ENCODE data around the gene TENT5A. TPM values are rescaled to one million over a fixed set of nuclear protein-coding genes. Genes with fewer than 3 reads are reported as not detected.

TENT5A gene
- total and polyA plus RNA-seq, 2 donors (not counting 3 experiments of a cell fraction or from before 2014, with no cell fraction given), result 0.26 to 1.2 TPM

DNA sequence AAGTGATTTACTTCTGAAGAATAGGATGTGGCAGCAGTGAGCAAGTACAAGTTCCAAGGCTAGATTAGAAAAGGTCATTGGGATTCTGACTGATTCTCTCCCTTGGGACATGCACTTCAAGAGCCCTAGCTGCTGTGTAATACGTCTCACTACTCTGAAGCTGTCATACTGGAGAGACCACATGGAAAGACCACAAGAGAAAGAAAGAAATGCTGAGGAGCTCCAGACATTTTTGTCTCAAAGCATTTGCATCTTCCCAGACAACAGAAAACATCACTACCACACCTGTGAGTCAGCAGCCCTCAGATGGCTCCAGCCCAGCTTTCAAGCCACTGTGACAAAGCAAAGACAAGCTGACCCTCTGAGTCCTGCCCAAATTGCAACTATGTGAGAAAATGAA lies 20.7 kb downstream of the TENT5A start:
- no peak overlapping the region for H3K4me2 ChIP-seq (ENCODE audit: insufficient read depth, low read length)

More for the DNA sequence above, 20.7 kb downstream of the TENT5A start:
- ChIA-PET POLR2A (no interaction called here), CTCF (interaction anchor here (0.6 to 4.8 kb wide), 3 partner anchors 35 to 413 kb away, joined by 3 to 35 read pairs (median 4); no protein-coding TSS in a partner anchor)
- Histone ChIP-seq H3K4me3 (replicated peaks in 1 of 3; ENCODE audit: insufficient read depth in 1 of 3, low read depth in 1 of 3, low read length in 3 of 3) (no peak overlapping the region), H3K27ac (ENCODE audit: insufficient read depth, low read depth, low read length) (no peak overlapping the region), H3K9me3 (replicated peaks; ENCODE audit: control insufficient read depth, insufficient read depth, low read length) (no peaks in the 10 kb centered on the region), H4K20me1 (replicated peaks; ENCODE audit: control insufficient read depth, extremely low read depth, insufficient read depth, low read length) (no peaks in the 10 kb centered on the region), H3K36me3 (ENCODE audit: control insufficient read depth in 2 of 2, extremely low read depth in 1 of 2, insufficient read depth in 2 of 2, low read length in 2 of 2) (no peaks in the 10 kb centered on the region), H3K9ac (replicated peaks; ENCODE audit: extremely low read depth, insufficient read depth, low read length) (no peak overlapping the region), H3K9me1 (replicated peaks; ENCODE audit: control insufficient read depth, extremely low read depth, insufficient read depth, low read length) (no peaks in the 10 kb centered on the region), H2AFZ (ENCODE audit: low read depth, low read length) (no peak overlapping the region), H3K27me3 (ENCODE audit: control insufficient read depth in 2 of 2, insufficient read depth in 2 of 2, low read length in 2 of 2) (no peaks in the 10 kb centered on the region), H3K4me1 (ENCODE audit: control insufficient read depth, extremely low read depth, insufficient read depth, low read length) (no peaks in the 10 kb centered on the region), H3K79me2 (ENCODE audit: control insufficient read depth, insufficient read depth, low read length) (no peaks in the 10 kb centered on the region)
- TF ChIP-seq JUN (IDR thresholded peaks at IDR 0.05; ENCODE audit: borderline replicate concordance, insufficient read depth, insufficient read length, low read depth), result no peak
- no peak for TF ChIP-seq POLR2A (IDR thresholded peaks at IDR 0.05; ENCODE audit: low read depth, low read length)
- TF ChIP-seq EZH2 (IDR thresholded peaks at IDR 0.05; ENCODE audit: borderline replicate concordance, low read depth, low read length, severe bottlenecking), result no peak
- no peak for TF ChIP-seq GATA2 (IDR thresholded peaks at IDR 0.05; ENCODE audit: insufficient read depth, insufficient read length, low read depth, low read length)
- no peak for TF ChIP-seq CTCF (IDR thresholded peaks at IDR 0.05; ENCODE audit: extremely low read depth in 1 of 2, insufficient read depth in 1 of 2, low read depth in 1 of 2, low read length in 2 of 2)
- TF ChIP-seq MYC (IDR thresholded peaks at IDR 0.05; ENCODE audit: low read depth, low read length), result no peak
- TF ChIP-seq, protein P1, sequence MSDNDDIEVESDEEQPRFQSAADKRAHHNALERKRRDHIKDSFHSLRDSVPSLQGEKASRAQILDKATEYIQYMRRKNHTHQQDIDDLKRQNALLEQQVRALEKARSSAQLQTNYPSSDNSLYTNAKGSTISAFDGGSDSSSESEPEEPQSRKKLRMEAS (IDR thresholded peaks at IDR 0.05; ENCODE audit: insufficient read depth, insufficient read length), result no peak
- TF ChIP-seq FOS (IDR thresholded peaks at IDR 0.05; ENCODE audit: borderline replicate concordance, insufficient read depth, low read length), result no peak
- no peak for TF ChIP-seq POLR2AphosphoS5 (IDR thresholded peaks at IDR 0.05; ENCODE audit: insufficient read depth, low read depth, low read length)
- DNase-seq (ENCODE audit: low read depth, low spot score), result no peak
- no TSS peak for BruUV-seq (replicated peaks)
- intact Hi-C loops (cut with micrococcal nuclease) (no loop called here), dilution Hi-C loops (cut with MboI; ENCODE audit: extremely low pct_ligation_motif_present, low sequenced_read_pairs) (no loop called here)
- FAIRE-seq, result no peak
